Panc1 (cell line): ENCODE results near the gene SLC25A41. TPM values are rescaled to one million over a fixed set of nuclear protein-coding genes. Genes with fewer than 3 reads are reported as not detected.
"Not testable (repeated sequence)": the region's sequence is repeated elsewhere in the genome, so short reads cannot be mapped to it uniquely, and the experiment has no call there.

Experiments used
- ATAC-seq: fragments of 200-7000 bp; cut with Tn5 transposase; 2 replicates; pipeline ENCODE4 v1.9.1; 2020; ENCODE audit warnings: mild to moderate bottlenecking, moderate library complexity
- BruUV-seq: library from RNA; stranded (reverse); fragments of 400-500 nt; replicated peaks from 2 replicates; lab custom pipeline; 2021; lab: Mats Ljungman, UMichigan
- CTCF ChIA-PET: fragments of 300-600 bp; sonication (Branson Sonifier 250); formaldehyde crosslinking; loops from one replicate; lab custom pipeline; 2022; ENCODE audit warnings: antibody characterized with exemption; lab: Charles Lee
- POLR2A ChIA-PET: fragments of 300-600 bp; sonication (Branson Sonifier 250); formaldehyde crosslinking; loops from one replicate; lab custom pipeline; 2022; ENCODE audit warnings: antibody characterized with exemption; lab: Charles Lee
- DNase-seq: peaks from one replicate; pipeline ENCODE4 v3.0.0-alpha.2; 2010; ENCODE audit warnings: low read depth, low spot score
- H3K27ac ChIP-seq: 2 replicates; pipeline ENCODE4 v1.5.1; 2011; ENCODE audit warnings: mild to moderate bottlenecking, low read length, inconsistent platforms
- H3K27me3 ChIP-seq: fragments of 200-500 bp; sonication (Bioruptor generic); 2 replicates; pipeline ENCODE4 v1.6.0; 2014; ENCODE audit warnings: low read length, inconsistent platforms; ENCODE audit not compliant: control insufficient read depth, insufficient read depth
- H3K36me3 ChIP-seq: fragments of 200-500 bp; sonication (Bioruptor generic); 2 replicates; pipeline ENCODE4 v1.5.1; 2014; ENCODE audit warnings: inconsistent platforms, mild to moderate bottlenecking, low read length, moderate library complexity; ENCODE audit not compliant: control insufficient read depth, insufficient read depth
- H3K4me1 ChIP-seq: 2 replicates; pipeline ENCODE4 v1.5.1; 2011; ENCODE audit warnings: inconsistent platforms, mild to moderate bottlenecking, low read length, moderate library complexity; ENCODE audit not compliant: control insufficient read depth, insufficient read depth
- H3K4me3 ChIP-seq, 2 experiments: 2 replicates each; pipeline ENCODE4 v1.5.1; 2011 to 2012; ENCODE audit warnings: low read depth in 2 of 2, low read length in 2 of 2, mild to moderate bottlenecking in 2 of 2, inconsistent platforms in 1 of 2, moderate library complexity in 1 of 2
- H3K9me3 ChIP-seq: fragments of 200-500 bp; sonication (Bioruptor generic); 2 replicates; pipeline ENCODE4 v1.5.1; 2014; ENCODE audit warnings: low read depth, mild to moderate bottlenecking, inconsistent platforms, low read length, moderate library complexity; ENCODE audit not compliant: control insufficient read depth, insufficient read depth
- CTCF ChIP-seq: fragments of 450-650 bp; IDR thresholded peaks from 2 replicates; pipeline ENCODE4 v1.5.1; 2017; ENCODE audit warnings: mild to moderate bottlenecking
- POLR2AphosphoS5 ChIP-seq: IDR thresholded peaks from 2 replicates; pipeline ENCODE4 v1.6.1; 2012; ENCODE audit warnings: mild to moderate bottlenecking, low read depth, low read length, moderate library complexity
- REST ChIP-seq, 2 experiments: IDR thresholded peaks; 2 replicates each; pipeline ENCODE4 v1.6.1; 2011 to 2012; ENCODE audit warnings: low read depth in 2 of 2, control low read depth in 1 of 2, low read length in 1 of 2, mild to moderate bottlenecking in 1 of 2, moderate library complexity in 1 of 2; ENCODE audit not compliant: insufficient read depth in 1 of 2
- SIN3A ChIP-seq: IDR thresholded peaks from 2 replicates; pipeline ENCODE4 v1.6.1; 2012; ENCODE audit warnings: low read depth, mild to moderate bottlenecking, low read length, moderate library complexity, borderline replicate concordance; ENCODE audit not compliant: insufficient read depth
- TCF7L2 ChIP-seq: IDR thresholded peaks from 2 replicates; pipeline ENCODE4 v1.6.1; 2011; ENCODE audit warnings: mild to moderate bottlenecking, low read depth, low read length, inconsistent platforms
- in situ Hi-C: cut with HindIII; loops from 2 replicates; pipeline ENCODE4 v1.10.0; 2016; ENCODE audit warnings: low sequenced_read_pairs, low pct_unique_long_range_greater_than_20kb
- intact Hi-C: fragments of 100-400 bp; cut with micrococcal nuclease; formaldehyde crosslinking; loops from one replicate; pipeline ENCODE4 v1.10.0; 2022; ENCODE audit not compliant: unreplicated experiment
- total RNA-seq: library from RNA; stranded (reverse); gene quantifications from one replicate; pipeline ENCODE4 v1.2.1, GENCODE V29; 2021; ENCODE audit not compliant: unreplicated experiment

The SLC25A41 gene
- total RNA-seq, 1 experiment from 2014 or later, result 0.21 TPM

- no peak for TF ChIP-seq REST (IDR thresholded peaks at IDR 0.05; ENCODE audit: insufficient read depth in 1 of 2, low read depth in 2 of 2, low read length in 1 of 2)
- TF ChIP-seq TCF7L2, result no peak
- no peak for TF ChIP-seq CTCF
- no peak for TF ChIP-seq SIN3A
- no peak for TF ChIP-seq POLR2AphosphoS5
- in situ Hi-C loops (no loop called here), intact Hi-C loops (no loop called here)
- ChIA-PET CTCF (no interaction called here), POLR2A (no interaction called here)
- peaks cover 4% of the 10 kb centered on the region; the same call in 1 of the 2 replicates for H3K4me1 ChIP-seq
- no peaks in the 10 kb centered on the region for H3K9me3 ChIP-seq
- H3K4me3 ChIP-seq, result no peak overlapping the region
- no peaks in the 10 kb centered on the region for H3K36me3 ChIP-seq
- no TSS peak for BruUV-seq
- H3K27me3 ChIP-seq, result no peaks in the 10 kb centered on the region
- DNase-seq (no peak), ATAC-seq (no peak)
- no peak overlapping the region for H3K27ac ChIP-seq
Measured at GRCh38 chr19:6429419-6430221, 3.9 kb downstream of the SLC25A41 start.

GRCh38 chr19:6428692-6429418 is 4.7 kb downstream of the SLC25A41 start:
- CTCF ChIA-PET, POLR2A ChIA-PET: not testable (repeated sequence)

GRCh38 chr19:6427131-6427530 is 6.4 kb downstream of the SLC25A41 start:
- no peaks in the 10 kb centered on the region for H3K9me3 ChIP-seq
- DNase-seq (no peak), ATAC-seq (no peak)
- H3K36me3 ChIP-seq, result peaks cover 7% of the 10 kb centered on the region; the same call in 1 of the 2 replicates
- no peak for TF ChIP-seq TCF7L2
- no peak for TF ChIP-seq REST (IDR thresholded peaks at IDR 0.05; ENCODE audit: insufficient read depth in 1 of 2, low read depth in 2 of 2, low read length in 1 of 2)
- TF ChIP-seq POLR2AphosphoS5, result no peak
- no peak overlapping the region for H3K4me3 ChIP-seq
- in situ Hi-C loops, result no loop called here
- no peaks in the 10 kb centered on the region for H3K27me3 ChIP-seq
- peaks cover 9% of the 10 kb centered on the region for H3K4me1 ChIP-seq
- POLR2A ChIA-PET, result no interaction called here
- intact Hi-C loops, result no loop called here
- H3K27ac ChIP-seq, result no peak overlapping the region
- CTCF ChIA-PET, result no interaction called here
- no TSS peak for BruUV-seq

More at GRCh38 chr19:6428692-6429418, 4.7 kb downstream of the SLC25A41 start:
- H3K4me1 ChIP-seq, BruUV-seq, H3K9me3 ChIP-seq, H3K27ac ChIP-seq, H3K4me3 ChIP-seq, H3K27me3 ChIP-seq, intact Hi-C loops, DNase-seq, H3K36me3 ChIP-seq, ATAC-seq, in situ Hi-C loops: not testable (repeated sequence)
